ENCODE results near the gene PGGHG.

DNA sequence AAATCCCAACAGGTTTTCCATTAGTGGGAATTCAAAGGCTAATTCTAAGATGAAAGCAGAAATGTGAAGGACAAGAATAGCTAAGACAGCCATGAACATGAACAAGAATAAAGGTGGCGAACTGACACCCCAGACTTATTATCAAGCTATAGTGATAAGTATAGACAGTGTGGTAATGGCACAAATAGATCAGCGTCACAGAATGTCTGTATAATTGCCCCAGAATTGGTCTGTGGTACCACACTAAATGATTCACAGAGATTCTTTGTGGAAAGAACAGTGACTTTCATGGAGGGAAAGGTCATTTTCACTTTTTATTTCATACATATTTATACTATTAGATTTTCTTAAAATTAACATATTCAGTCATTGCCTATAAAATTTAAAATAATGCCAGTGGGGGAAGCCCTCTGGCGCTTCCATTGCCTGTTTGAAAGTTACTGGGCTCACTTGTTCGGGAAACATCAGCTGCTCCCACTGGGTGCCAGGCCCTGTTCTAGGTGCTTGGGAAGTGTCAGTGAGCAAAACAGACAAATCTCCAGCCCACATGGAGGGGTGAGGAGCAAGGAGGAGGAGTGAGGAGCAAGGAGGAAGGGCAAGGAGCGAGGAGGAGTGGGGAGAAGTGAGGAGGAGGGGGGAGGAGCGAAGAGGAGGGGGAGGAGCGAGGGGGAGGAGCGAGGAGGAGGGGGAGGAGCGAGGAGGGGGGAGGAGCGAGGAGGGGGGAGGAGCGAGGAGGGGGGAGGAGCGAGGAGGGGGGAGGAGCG, 22.1 kb upstream of the PGGHG start:
- no peak for TF ChIP-seq CTCF (conservative IDR thresholded peaks at IDR 0.05; ENCODE audit: low read depth, low read length)
- no peak for TF ChIP-seq EZH2phosphoT487 (IDR thresholded peaks at IDR 0.05; ENCODE audit: borderline replicate concordance, low read length)
- TF ChIP-seq EZH2 (IDR thresholded peaks at IDR 0.05; ENCODE audit: low read length, unreplicated experiment) = no peak

Data from PC-3 (cell line).